NCI-H2107 treated with DMSO at 0.1 percent for 48 hours (cell line): ENCODE results near the gene MBD6.

Experiments
- DNase-seq: peaks from one replicate; lab custom pipeline; 2025; ENCODE audit not compliant: unreplicated experiment; lab: John Stamatoyannopoulos, UW

Gene MBD6

GRCh38 chr12:57528831-57529555 is 6.4 kb downstream of the MBD6 start:
- no peak for DNase-seq

DNA sequence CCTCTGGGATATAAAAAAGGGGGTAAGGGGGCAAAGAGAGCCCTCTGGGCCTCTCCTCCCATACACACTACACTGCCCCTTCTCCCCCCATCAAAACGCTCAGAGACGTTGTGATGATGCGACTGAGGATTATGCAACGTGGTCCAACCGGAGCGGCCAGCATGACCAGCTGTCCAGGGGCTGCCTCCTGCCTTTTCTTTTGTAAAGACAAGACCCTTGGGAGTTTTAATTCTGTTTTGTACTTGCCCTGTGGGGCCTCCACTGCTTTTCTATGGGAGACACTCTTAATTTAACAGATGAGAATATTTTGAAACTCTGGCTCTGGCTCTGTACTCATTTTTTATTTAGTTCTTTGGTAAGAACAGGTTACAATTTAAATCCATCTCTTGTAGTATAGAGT is 7.2 kb downstream of the MBD6 start:
- no peak for DNase-seq

GRCh38 chr12:57530396-57531142 is 7.9 kb downstream of the MBD6 start:
- no peak for DNase-seq

- DNase-seq: no peak
Measured at GRCh38 chr12:57531836-57532235, 9.2 kb downstream of the MBD6 start.

DNA sequence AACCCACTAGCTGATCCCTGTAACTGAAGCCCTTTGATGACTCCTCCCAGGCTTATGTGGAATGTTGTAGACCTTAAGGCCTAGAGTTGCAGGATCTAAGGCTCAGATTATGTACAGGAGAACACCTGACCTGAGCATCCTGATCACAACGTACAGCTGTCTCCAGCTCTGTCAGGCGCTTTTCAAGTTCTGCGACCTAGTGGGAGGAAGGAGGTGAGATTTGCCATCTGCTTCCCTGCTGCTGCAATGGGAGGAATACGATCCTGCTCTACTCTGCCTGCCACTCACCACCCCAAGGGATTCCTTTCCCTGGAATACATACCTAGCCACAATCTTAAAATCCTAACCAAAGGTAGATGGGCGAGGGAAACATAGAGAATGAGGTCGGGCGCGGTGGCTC is 10.5 kb downstream of the MBD6 start:
- no peak for DNase-seq

DNA sequence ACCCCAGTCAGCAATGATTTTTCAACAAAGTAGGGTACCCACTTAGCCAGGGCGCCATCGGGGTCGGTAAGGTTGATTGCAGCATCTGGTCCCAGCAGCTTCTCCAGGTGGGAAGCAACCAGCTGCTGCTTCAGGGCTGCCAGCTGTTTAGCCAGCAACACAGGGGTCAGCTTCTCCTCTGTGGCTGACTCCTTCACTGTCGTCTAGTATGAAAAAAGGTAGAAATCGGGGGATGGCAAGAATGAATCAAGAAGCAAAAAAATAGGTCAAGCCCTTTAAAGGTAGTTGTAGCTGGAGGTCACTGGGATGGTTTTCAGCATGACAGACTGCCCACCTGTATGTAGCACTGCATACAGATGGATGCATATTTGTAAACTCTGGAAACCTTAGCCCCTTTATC is 11.6 kb downstream of the MBD6 start:
- DNase-seq: no peak

DNA sequence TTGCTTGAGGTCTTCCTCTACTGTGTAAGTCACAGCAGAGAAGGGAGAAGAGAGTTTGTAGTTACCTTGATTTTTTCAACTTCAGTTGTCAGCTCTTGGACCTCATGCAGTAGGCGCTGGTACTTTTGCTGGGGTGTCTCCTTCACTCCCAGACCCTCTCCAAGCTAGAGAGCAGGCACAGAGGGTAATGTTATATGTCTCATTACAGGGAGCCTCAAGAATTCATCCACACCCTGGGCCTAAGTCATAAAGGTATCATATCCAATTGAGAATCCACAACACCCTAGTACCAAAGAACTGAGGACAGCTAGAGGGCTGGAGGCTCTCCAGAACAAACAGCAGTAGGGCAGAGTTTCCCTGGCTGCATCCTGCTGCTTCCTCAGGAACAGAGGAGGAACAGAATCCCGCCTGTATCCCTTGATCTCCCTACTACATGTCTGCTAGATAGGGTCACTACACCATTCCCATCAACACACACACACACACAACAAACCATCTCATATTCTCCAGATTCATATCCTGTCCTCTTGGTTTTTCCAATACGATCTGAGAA is 12.4 kb downstream of the MBD6 start:
- DNase-seq: no peak

DNA sequence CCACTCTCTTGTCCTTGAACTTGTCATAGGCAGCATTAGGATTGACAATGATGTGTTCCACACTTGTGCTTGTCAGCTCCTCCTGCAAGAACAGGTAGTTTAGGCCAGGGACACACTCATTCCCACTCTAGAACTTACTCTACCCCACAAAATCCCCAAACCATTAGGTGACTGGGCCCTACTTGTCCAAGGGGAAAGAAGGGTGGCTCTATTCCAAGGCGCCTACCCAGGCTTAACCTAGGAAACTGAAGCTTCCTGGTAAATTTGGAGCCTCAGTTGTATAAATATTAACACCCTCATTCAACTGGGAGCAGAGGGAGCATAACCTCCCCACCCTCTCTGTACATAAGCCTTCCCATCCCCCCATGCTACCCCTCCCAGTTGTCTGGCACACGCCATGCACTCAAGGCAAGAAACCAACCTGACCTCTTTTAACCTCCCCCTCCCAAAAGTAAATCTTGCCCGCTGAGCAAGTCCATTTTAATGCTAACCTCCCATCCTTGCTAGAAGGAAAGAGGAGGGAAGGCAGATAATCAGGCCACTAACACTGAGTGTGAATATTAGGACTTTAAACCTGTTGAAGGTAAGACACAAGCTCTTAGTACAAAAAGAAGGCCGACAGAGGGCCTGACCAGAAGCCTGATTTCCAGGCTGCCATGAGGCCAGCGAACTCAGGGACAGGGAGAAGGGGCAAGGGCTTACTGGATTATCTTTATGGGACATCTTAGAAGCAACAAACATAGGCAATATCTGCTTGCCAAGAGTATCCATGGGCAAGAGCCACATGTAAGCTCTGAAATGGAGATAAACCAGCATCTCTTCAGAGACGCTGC is 13.4 kb downstream of the MBD6 start:
- DNase-seq: no peak

DNA sequence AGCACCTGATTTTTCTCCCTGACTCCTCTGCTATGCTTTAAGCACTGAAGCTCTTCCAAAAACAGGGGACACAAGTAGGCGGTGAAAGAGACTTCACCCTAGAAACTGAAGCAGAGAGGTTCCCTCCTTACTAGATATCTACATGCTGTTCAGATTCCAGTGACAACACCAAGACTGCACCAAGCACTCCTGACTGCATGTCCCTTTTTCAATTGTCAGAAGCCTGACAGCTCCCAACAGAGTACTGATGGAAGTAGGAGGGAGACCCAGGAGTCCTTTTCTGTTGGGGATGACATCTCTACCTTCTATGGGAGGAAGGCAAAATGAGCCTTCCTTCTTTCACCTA is 13.9 kb downstream of the MBD6 start:
- DNase-seq: no peak

DNA sequence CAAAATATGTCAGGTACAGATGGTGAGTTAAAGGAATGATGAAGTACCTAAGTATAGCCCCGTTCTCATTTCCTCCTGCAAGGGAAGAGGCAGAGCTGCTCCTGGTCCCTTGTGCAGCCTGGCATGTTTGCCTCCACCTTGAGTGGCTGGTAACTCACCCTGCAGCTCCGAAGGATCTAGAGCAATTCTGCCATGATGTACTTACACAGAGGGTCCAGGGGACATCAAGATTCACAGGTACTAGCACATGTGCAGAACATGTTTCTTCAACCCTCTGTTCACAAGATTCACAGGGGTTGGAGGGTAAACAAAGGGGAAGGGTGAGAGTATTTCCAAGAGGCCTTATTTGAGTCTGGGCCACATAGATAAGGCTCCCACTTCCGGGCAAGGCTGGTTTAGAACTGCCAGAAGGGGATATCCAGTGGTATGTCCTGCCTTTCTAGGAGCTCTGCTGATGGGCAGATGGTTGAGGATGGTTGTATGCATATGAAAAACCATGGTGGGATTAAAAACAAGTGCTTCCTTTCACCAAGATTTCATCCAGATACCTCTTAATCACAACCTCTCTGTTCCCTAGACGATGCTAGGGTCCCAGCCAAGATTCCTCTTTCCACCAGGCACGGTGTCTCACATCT is 16.6 kb downstream of the MBD6 start:
- no peak for DNase-seq

GRCh38 chr12:57541001-57541400 is 18.4 kb downstream of the MBD6 start:
- no peak for DNase-seq

GRCh38 chr12:57541717-57542116 is 19.1 kb downstream of the MBD6 start:
- DNase-seq: no peak

GRCh38 chr12:57543581-57543980 is 21.0 kb downstream of the MBD6 start:
- DNase-seq: no peak

- DNase-seq: no peak
Measured at GRCh38 chr12:57545809-57546437, 23.3 kb downstream of the MBD6 start.

- peak; percentile 22 for DNase-seq
Measured at GRCh38 chr12:57546438-57547287, 24.0 kb downstream of the MBD6 start, which contains the start of gene DCTN2. Gene DCTN2, minus strand, starts transcription at chr12:57547192. Its CDS starts 129 bp downstream, at chr12:57547063.

GRCh38 chr12:57547288-57548012 is 24.8 kb downstream of the MBD6 start:
- peak; percentile 98 for DNase-seq

DNA sequence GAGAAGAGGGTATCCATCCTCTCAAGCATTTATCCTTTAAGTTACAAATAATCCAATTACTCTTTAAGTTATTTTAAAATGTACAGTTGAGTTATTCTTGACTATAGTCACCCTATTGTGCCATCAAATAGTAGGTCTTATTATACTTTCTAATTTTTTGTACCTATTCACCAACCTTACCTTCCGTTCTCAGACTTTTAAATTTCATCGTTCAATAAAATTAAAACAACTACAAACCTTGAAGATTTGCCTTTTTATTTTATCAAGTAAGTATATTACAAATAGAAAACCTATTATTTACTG is 25.3 kb downstream of the MBD6 start:
- DNase-seq: no peak

DNA sequence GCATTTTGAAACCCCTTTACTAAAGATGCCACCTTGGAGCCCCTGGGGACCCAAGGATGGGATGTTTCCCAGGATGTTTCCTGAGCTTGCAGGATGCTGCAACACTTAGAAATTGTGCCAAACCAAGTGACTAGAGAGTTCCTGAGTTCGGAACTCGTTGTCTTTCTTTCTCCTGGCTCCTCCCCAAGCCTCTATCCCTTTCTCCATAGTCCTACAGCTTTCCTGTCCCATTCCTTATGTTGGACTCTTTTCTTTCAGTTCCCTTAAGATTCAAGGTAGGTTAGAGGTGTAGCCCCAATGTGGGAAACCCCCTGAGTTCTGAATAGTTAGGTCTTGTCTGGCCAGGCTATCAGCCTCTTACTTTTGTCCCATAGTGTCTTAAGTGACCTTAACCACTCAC is 25.9 kb downstream of the MBD6 start:
- no peak for DNase-seq
